SIG-M5 treated with dmso at 0.1 percent for 504 hours (cell line): Measurements from ENCODE around the gene LRRC25.
A peak's percentile ranks its signal among the peaks of the same experiment; 100 is the strongest.

Experiments used
- DNase-seq: peaks from one replicate; lab custom pipeline; 2025; ENCODE audit not compliant: unreplicated experiment; lab: John Stamatoyannopoulos, UW

The LRRC25 gene

DNA sequence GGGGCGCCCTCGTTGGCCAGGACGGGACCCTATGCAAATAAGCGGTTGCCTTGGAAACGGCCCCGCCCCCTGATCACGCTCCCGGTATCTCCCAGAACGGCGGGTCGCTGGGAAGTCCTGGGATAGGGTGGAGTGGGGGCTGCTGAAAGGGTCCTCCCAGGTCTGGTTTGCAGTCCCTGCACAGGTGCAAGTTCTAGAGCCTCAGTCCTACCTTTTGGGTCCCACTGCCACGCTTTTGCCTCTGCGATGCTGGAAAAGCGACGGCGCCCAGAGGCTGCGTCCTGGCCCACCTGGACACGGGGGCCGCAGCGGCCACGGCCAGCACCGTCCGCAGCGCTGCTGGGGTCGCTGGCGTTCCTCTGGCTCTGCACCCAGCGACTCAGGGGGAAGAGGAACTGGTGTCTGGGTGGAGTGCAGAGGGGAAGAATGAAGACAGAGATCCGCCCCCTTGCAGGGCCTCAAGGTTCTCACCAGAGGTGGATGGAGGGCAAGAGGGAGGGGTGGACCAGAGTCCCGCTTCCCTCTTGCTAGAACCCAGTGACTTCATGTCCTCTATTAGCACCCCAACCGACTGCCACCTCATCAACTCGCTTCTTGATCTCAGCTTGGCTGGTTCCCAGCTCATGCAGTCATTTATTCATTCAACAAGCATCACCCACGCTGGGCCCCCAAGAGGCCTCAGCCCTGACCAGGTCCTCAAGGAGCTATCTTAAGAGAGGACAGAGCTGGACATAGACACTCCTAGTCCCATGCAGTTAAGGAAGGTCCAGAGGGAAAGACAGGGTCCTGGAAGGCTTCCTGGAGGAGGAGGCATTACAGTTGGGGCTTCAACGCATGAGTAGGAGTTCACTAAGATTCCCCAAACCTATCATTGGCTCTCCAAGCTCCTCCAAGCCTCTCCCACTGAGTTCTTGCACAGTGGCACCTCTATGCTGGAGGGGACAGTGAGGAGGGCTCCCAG lies at the start of gene LRRC25:
Gene LRRC25 (minus strand): TSS at position 381 of the 961 bp plus-strand sequence. CDS start 659 bp downstream, outside the sequence.
- DNase-seq = peak; percentile 95

DNA sequence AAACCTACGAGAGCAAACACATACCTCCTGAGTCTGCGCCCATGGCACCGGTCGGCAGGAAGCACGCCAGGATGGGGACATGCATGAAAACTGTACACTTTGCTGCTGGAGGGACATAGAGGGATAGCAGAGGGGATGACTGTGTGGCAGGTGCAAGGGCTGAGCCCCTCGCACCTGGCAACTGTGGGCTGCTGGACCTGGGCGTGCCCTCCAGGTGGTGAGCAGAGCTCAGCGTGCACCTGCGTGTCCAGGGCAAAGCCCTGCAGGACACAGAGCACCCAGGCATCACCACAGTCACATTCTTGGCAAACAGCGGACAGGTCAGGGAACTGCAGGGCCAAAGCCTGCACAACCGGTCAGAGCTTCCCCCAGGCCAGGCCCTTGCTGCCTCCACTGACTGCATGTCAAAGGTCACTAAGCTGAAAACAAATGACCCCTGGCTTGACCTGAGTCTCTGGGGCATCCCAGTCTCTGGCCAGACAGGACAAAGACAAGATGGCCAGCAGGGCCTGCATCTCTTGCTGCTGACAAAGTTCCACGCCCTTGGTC lies 49.5 kb upstream of the LRRC25 start:
- peak; percentile 30 for DNase-seq

DNA sequence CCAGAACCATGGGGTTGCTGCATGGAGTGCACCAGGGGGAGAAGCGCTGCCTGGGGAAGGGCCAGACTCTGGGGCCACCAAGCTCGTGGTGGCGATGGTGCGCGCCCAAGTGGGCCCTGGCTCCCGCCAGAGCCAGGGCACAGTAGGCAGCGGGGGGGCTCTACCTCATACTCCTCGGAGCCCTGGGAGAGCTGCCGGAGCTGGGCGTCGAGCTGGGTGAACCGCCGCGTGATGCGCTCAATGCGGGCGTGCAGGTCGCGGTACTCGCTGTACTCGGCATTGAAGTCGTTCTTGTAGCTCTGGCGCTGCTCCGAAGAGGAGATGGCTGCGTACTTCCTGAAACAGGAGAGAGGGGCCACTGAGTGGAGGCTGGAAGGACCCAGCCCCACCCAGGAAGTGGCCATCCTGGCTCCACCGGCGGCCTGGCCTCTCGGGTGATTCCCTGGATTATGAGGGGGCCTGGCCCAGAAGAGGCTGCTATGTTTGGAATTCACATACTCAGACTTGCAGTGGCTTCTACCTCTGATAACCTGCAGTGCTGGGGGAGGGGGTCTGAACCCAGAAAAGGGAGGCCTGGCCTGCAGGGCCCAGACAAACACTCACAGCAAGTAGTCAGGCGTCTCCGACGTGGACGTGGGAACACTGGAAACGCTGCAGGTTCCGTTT lies 48.9 kb upstream of the LRRC25 start:
- DNase-seq = no peak

DNA sequence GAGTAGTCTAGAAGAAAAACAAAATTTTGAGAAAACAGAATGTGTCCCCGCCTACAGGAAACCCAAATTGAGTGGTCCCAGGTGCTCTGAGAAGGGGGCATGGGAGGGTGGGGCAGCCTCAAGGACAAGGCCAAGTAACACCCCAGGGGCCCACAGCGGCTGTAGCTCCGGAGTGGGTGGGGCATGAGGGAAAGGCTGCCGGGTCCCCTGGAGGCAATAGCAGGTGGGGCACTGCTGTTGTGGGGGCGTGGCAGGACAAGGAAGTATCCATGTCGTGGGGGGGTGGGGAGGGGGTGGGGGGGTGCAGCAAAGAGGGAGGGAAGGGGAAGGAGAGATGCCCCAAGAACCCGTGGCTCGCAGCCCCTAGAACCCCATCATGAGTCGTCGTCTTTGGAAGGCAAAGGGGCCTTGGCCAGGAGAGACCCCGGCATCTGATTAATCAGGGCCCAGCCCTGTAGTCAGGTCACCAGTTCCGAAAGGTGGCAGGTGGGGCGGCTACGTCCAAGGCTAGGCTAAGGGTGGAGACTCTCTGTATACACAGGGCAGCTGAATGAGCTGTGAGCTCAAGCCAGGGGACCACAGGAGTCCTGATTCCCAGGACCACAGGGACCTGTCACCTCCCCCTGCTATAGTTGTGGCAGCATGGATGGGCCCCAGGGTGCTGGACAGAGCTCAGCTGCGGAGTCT lies 48.0 kb upstream of the LRRC25 start:
- DNase-seq = no peak

DNA sequence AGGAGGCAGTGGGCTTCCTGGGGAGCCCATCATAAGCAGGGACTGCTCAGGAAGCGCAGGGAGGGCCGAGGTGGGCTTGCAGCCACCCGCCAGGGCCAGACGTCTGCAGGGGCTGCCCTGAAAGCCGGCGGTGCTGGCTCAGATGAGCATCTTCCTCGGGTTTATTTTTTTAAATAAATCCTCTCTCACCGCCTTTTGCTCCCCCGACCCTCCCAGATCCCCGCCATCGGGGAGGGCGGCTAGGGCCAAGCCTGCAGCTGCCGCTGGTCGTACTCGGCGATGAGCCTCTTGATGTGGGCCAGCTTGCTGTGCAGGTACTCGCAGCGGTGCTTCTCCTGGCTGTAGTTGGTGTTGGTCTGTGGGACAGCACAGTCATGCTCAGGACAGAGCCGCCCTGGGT lies 47.1 kb upstream of the LRRC25 start:
- no peak for DNase-seq

DNA sequence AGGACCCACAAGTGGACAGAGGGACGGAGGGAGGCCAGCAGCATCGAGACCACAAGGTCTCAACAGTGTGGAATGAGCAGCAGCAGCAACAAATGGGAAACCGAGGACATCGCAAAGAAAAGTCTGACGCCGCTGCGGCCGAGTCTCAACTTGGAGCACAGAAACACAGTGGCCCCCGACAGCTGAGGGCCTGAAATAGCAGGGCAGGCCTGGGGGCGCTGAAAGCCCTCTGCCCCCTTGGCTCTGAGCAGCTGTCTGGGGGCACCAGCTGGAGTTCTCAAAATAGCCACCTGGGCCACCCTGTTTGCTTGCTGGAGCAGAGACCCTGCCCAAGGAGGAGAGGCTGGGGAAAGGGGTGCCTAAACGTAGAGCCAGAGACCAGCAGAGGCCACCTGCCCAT lies 46.4 kb upstream of the LRRC25 start:
- no peak for DNase-seq

DNA sequence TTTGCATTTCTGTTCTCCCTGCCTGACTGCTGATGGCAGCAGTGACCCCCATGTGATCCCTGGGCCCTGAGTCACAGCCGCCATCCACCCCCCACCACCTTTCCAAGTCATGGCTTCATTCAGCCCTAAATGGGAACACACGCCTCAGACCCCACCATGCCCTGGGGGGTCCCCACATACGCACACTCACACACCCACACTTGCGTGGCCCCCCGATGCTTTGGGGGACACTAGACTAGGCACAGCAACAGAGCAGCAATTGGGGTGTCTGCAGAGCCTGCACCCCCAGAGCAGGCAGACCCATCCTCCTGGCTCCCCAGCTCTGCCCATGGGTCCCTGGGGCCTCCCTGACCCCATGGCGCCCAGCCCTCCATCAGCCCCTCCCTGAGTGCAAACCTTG lies 46.0 kb upstream of the LRRC25 start:
- no peak for DNase-seq

DNA sequence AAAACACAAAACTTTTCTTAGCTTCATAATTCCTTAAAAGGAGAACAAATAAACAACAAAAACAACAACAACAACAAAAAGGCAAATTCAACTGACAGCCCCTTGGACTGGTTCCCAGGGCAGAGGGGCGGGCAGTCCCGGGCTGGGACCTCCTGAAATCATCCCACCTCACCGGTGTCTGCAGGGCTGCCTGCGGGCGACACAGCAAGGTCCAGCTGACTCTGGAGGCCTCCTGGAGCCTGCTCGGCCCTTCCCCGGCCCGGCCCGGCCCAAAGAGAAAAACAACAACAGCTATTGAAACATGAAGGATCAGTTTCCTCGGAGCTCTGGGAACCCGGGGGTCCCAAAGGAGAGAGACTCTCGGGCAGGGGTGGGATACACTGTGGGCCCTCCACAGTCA lies 45.5 kb upstream of the LRRC25 start:
- DNase-seq = no peak

DNA sequence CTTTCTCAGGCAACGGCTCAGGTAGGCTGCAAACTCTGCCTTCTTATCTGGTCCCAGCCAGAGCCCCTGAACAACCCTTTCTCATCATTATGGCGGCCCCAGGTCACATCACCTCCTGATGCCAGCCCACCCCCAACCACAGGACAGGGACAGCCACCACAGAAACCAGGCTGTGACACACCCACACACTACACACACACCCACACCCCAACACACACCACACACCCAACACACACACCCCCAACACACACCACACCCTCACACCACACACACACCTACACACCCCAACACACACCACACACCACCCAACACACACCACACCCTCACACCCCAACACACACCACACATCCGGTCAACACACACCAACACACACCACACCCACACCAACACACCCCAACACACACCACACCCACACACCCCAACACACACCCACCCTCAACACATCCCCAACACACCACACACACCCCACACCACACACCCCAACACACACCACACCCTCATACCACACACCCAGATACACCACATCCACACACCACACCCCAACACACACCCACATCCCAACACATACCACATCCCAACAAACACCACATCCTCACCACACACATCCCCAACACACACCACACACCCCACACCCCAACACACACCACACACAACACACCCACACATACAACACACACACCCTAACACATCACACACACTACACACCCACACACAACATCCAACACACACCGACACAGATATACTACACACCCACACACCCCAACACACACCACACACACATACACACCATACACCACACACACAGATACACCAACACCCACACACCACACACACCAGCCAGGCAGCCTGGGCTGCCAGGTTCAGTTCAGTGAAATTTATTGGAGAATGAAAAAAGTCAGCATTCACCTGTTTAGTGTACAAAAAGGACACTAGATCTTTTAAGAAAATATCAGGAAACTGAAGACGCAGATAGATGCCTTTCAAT lies 44.7 kb upstream of the LRRC25 start:
- no peak for DNase-seq

DNA sequence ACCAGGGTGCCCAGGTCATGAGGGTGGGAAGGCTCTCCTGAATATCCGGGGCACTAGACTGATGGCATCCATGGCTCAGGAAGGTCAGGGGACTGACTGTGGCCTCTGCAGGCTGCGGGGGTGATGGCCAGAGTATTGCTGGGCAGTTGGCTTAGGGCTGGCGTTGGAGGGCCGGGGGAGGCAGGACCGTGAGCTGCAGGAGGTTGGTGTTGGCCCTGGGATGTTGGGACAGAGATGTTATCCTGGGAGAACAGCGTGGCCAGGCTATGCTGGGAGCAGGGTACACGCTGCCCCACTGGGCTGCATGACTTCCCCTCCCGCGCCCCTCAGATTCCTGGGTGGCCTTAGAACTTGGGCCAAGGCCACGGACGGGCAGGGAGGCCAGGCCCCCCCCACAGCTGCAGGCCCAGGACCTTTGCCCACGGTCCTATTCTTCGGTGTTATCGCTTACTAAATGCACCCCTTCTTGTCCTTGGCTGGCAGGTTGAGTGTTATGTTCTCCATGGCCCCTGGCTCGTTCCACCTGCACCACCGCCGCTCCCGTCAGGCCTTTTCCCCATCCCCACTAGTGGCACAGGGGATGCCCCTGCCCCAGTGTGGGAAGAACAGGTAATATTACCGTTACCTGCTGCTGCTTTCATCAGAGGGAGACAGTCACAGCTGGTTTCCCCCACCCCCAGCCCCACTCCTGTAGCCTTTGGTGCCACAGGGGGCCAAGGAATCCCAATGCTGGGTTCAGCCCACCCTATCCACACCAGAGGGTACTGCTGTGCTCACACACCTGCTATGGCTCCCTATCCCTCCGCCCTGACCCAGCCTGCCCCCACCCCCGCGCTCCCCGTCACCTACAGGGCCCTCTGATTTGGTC lies 43.7 kb upstream of the LRRC25 start:
- DNase-seq = no peak

DNA sequence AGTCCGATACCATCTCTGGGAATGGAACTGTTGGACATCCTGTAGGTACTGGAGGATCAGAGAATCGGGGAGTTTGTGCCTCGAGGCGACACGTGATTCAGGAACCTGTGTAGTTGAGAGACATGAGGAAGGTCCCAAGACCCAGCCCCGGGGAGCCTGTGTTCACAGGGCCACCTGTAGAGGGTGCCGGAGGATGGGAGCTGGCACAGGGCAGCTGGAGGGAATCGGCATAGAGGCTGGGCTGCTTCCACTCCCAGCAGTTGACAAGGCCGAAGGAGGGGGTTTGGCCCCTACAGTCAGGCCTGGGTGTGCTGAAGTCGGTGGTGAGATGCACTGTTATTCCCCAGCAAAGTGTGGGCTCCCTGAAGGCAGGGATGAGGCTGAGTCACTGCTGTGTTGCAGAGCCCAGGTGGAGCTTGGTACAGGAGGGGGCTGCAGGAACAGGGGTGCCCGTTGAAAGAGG lies 43.0 kb upstream of the LRRC25 start:
- DNase-seq = no peak

DNA sequence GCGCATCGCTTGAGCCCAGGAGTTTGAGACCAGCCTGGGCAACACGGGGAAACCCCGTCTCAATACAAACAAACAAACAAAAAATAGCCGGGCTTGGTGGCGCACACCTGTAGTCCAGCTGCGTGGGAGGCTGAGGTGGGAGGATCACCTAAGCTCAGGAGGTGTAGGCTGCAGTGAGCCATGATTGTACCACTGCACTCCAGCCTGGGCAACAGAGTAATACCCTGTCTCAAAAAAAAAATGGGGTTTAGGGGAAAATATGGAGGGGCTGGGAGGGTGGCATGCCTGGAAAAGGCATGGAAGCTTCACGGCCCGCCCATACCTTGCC lies 42.5 kb upstream of the LRRC25 start:
- DNase-seq = no peak

DNA sequence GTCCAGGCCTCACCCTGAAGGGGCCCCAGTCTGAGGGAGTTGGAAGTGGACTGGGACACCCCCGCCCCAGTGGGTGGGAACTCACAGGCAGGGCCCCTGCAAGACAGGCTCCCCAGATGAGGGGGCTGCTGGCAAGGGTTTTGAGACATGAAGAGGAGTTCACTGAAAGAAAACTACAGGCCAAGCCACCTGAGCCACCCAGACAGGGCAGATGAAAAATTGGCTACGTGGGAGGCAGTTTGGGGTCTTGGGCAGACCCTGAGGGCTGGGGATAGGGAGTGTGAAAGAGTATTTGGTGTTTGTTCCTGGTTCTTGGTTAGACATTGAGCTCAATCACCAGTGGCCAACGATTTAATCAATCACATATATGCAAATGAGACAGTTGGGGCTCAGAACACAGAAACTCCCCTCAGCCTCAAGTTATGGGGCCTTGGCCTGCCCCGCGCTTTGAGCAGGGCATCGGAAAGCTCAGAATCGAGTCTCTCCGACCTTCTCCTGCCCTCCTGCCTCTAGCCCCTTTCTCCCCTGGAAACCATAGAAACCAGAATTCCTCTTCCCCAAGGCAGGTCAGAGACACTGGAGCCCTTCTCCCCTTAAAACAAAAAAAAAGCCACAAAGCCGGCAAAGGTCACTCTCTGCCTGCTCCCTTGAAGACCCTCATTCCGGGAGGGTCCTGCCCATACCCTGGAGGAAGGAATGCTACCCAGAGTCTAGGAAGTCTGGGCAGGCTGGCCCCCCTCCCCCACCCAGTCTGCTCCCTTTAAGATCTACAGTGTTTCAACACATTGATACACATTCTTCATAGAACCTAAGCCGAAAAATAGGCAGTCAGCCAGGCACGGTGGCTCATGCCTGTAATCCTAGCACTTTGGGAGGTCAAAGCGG lies 41.8 kb upstream of the LRRC25 start:
- DNase-seq = no peak

DNA sequence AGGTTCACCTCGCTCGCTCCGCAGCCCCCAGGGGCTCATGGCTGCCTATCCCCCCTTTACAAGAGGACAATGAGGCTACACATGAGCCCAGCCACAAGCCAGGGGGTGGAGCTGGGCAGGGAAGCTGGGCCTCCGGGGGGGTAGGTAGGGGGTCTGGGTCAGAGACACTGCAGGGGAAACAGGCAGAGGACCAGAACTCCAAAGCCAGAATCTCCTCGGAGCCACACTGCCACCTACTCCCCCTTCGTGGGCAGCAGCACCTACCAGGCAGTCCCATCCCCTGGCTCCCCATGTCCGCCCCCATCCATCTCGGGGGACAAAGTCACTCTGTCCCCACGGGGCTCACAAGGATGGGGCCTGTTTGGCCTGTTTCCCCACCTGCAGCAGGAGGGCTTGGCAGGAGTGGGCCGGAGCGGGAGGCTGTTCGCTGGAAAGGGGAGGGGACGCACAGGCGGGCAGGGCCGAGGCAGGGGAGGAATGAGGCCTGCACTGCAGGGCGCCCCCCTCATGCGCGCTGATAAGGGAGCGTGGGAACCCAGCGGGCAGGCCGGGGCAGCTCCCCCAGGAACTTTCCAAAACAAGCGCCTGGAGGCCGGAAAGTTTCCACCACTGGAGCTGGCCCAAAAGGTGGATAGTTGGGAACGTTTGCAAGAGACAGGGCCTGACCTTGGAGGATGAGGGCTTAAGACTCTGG lies 41.1 kb upstream of the LRRC25 start:
- DNase-seq = no peak

DNA sequence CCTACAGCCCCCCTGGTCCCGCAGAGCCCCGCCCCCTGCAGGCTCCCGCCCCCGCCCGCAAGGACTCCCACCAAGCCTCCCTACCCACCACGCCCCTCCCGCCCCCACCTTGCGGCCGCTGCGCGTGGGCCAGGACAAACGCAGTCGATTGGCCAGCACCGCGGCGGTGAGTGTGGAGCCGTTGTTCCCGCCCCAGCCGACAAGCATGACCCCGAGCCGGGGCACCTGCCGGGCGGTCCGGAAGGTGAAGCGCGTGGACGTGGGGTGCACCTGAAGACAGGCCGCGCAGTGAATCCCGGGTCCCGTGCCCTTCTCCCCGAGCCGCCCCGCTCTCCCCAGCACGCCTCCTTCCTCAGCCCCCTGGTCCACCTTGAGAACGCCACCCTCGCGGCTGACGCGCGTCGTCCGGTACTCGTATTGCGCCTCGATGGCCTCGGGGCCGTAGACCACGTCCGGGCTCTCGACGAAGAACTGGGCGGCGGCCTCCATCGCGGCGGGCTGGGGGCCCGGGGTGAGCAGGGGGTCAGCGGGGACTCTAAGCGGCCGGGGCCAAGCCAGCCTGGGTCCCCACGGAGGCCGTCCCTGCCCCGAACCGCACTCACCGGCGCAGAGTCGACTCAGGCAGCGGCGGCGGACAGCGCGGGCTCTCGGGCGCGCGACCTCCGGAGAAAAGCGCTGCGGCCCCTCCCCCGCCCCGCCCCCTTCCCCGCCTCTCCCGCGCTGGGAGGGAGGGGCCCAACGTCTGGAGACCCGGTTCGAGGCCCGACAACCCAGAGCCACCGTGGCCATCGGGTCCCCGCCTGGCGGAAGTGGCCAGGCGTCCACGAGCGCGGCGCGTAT lies 40.3 kb upstream of the LRRC25 start, which contains the start of gene ISYNA1:
Gene ISYNA1 (minus strand): TSS at position 643 of the 840 bp plus-strand sequence. CDS start 154 bp downstream, at position 489.
- DNase-seq = no peak

DNA sequence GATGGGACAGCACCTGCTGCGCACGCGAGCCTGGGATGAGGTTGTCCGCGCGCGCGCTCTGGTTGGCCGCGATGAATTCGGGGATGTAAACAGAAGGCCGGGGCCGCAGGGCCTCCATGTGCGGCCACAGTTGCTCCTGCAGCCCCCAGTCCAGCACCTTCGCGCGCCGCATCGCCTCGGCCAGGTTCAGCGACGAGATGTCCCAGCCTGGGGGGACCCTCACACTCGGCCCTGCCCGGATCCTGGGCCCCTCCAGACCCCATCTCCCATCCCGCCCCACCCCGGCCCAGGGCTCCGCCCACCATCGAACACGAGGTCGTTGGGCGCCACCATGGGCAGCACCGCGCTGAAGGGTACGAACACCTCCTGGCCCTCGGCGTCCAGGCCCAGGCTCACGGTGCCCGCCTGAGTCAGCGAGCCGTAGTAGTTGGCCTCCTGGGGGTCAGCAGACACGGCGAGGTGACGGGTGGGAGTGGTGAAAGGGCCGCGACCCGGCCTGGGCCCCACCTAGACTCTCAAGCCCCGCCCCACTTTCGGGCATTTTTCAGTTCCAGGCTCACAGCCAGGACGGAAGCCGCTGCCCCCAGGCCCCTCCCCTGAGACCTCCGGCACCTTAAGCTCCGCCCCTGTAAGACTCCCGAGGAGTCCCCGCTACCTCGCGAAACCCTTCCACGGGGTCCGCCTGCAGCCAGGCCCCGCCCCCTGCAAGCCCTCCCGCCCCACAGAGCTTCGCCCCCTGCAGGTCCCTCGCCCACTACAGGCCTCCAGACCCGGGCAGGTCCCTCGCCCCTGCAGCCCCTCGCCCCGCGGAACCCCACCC lies 39.5 kb upstream of the LRRC25 start:
- DNase-seq = peak; percentile 57
